GM12878 (cell line): Measurements from ENCODE around the gene CBLIF. TPM values are rescaled to one million over a fixed set of nuclear protein-coding genes. Genes with fewer than 3 reads are reported as not detected.
A peak's percentile ranks its signal among the peaks of the same experiment; 100 is the strongest.

Experiments
- ATAC-seq: fragments of 200-7000 bp; cut with Tn5 transposase; 3 replicates; pipeline ENCODE4 v1.9.1; 2020; ENCODE audit warnings: mild to moderate bottlenecking, moderate library complexity
- BruUV-seq: library from RNA; stranded (reverse); fragments of 400-500 nt; replicated peaks from 2 replicates; lab custom pipeline; 2021; lab: Mats Ljungman, UMichigan
- CTCF ChIA-PET: fragments of 300-600 bp; sonication (Branson Sonifier 250); formaldehyde crosslinking; extraction: SDS; loops from one replicate; lab custom pipeline; 2021; ENCODE audit warnings: inconsistent platforms; lab: Yijun Ruan, JAX
- POLR2A ChIA-PET: fragments of 350-600 bp; formaldehyde crosslinking; extraction: SDS; loops from one replicate; lab custom pipeline; 2021; ENCODE audit warnings: inconsistent platforms; lab: Charles Lee
- RAD21 ChIA-PET: fragments of 300-600 bp; sonication (Branson Sonifier 250); formaldehyde crosslinking; loops from one replicate; lab custom pipeline; 2023; ENCODE audit warnings: antibody characterized with exemption; ENCODE audit not compliant: unreplicated experiment; lab: Charles Lee
- SMC1A ChIA-PET: fragments of 300-600 bp; sonication (Branson Sonifier 250); formaldehyde crosslinking; loops from one replicate; lab custom pipeline; 2023; ENCODE audit not compliant: unreplicated experiment, uncharacterized antibody; lab: Charles Lee
- DNase-seq: peaks from one replicate; pipeline ENCODE4 v3.0.0-alpha.2; 2011; ENCODE audit warnings: low read depth, low spot score
- FAIRE-seq: peaks from 3 replicates; lab custom pipeline; 2011; peaks lifted over from hg19 to GRCh38; lab: Jason Lieb, UNC
- H2AFZ ChIP-seq: 2 replicates; pipeline ENCODE4 v1.6.0; 2011; ENCODE audit warnings: low read depth, low read length, control low read depth; ENCODE audit not compliant: control insufficient read depth
- H3K27ac ChIP-seq: 2 replicates; pipeline ENCODE4 v1.5.1; 2011; ENCODE audit warnings: control low read depth; ENCODE audit not compliant: control insufficient read depth, insufficient read depth
- H3K27me3 ChIP-seq, 2 experiments: replicated peaks in 1 of 2; 2 replicates each; pipeline versions ENCODE4 v1.6.0 to v1.6.1; 2011; ENCODE audit warnings: low read length in 1 of 2; ENCODE audit not compliant: control insufficient read depth in 2 of 2, insufficient read depth in 2 of 2
- H3K36me3 ChIP-seq, 2 experiments: 2 replicates each; pipeline ENCODE4 v1.5.1; 2011; ENCODE audit warnings: low read length in 1 of 2; ENCODE audit not compliant: control insufficient read depth in 2 of 2, insufficient read depth in 2 of 2
- H3K4me1 ChIP-seq: 2 replicates; pipeline ENCODE4 v1.6.1; 2011; ENCODE audit warnings: mild to moderate bottlenecking, low read length, moderate library complexity, mixed read lengths; ENCODE audit not compliant: control insufficient read depth, insufficient read depth
- H3K4me2 ChIP-seq: 2 replicates; pipeline ENCODE4 v1.6.0; 2011; ENCODE audit warnings: control low read depth; ENCODE audit not compliant: control insufficient read depth, insufficient read depth
- H3K4me3 ChIP-seq: fragments of 200-600 bp; sonication (generic); 2 replicates; pipeline ENCODE4 v1.5.1; 2016
- H3K79me2 ChIP-seq: 2 replicates; pipeline ENCODE4 v1.6.0; 2011; ENCODE audit warnings: low read length; ENCODE audit not compliant: control insufficient read depth, insufficient read depth
- H3K9ac ChIP-seq: 2 replicates; pipeline ENCODE4 v1.8.0; 2011; ENCODE audit warnings: low read length, control low read depth, mixed read lengths; ENCODE audit not compliant: control insufficient read depth, insufficient read depth
- H3K9me3 ChIP-seq: replicated peaks from 3 replicates; pipeline ENCODE4 v1.5.1; 2011; ENCODE audit warnings: mild to moderate bottlenecking, low read length; ENCODE audit not compliant: control insufficient read depth, insufficient read depth
- H4K20me1 ChIP-seq: 2 replicates; pipeline ENCODE4 v1.6.0; 2011; ENCODE audit not compliant: control insufficient read depth, insufficient read depth
- BHLHE40 ChIP-seq, 2 experiments: fragments of 450-650 bp in 1 of 2; IDR thresholded peaks; 2 replicates each; pipeline ENCODE4 v1.6.1; 2011 to 2017; ENCODE audit warnings: low read depth in 2 of 2, borderline replicate concordance in 1 of 2, improper control_type of control experiment in 1 of 2, low read length in 1 of 2, mild to moderate bottlenecking in 1 of 2
- MEF2B ChIP-seq: fragments of 450-650 bp; IDR thresholded peaks from 2 replicates; pipeline ENCODE4 v1.6.1; 2018; ENCODE audit warnings: mild to moderate bottlenecking, moderate library complexity; ENCODE audit not compliant: partially characterized antibody, poor library complexity, severe bottlenecking
- PBX3 ChIP-seq: IDR thresholded peaks from 2 replicates; pipeline ENCODE4 v1.6.1; 2011; ENCODE audit warnings: mild to moderate bottlenecking, low read depth, low read length, moderate library complexity; ENCODE audit not compliant: insufficient replicate concordance
- TAF1 ChIP-seq: IDR thresholded peaks from 2 replicates; pipeline ENCODE4 v1.6.1; 2011; ENCODE audit warnings: mild to moderate bottlenecking, low read depth, low read length, borderline replicate concordance
- TBL1XR1 ChIP-seq: IDR thresholded peaks from 2 replicates; pipeline ENCODE4 v1.6.1; 2012; ENCODE audit warnings: low read depth, low read length, improper control_type of control experiment
- ZBED1 ChIP-seq: IDR thresholded peaks from 2 replicates; pipeline ENCODE4 v1.6.1; 2016; ENCODE audit warnings: borderline replicate concordance
- ZBTB33 ChIP-seq: fragments of 450-650 bp; IDR thresholded peaks from 2 replicates; pipeline ENCODE4 v1.6.1; 2017; ENCODE audit warnings: mild to moderate bottlenecking
- WGBS: methylation state at CpG from one replicate; pipeline ENCODE4 v1.1.6; 2016; ENCODE audit warnings: low lambda C conversion rate; ENCODE audit not compliant: insufficient replicate concordance, insufficient coverage; ENCODE audit errors: missing lambda C conversion rate; 5-methylcytosine and 5-hydroxymethylcytosine counted together
- in situ Hi-C: fragments of 300-500 bp; cut with MboI; formaldehyde crosslinking; loops from 9 replicates; pipeline ENCODE4 v1.14.3; 2018; ENCODE audit warnings: mixed read lengths
- intact Hi-C: fragments of 100-400 bp; cut with micrococcal nuclease; formaldehyde crosslinking; loops from one replicate; pipeline ENCODE4 v1.14.2; 2022; ENCODE audit not compliant: unreplicated experiment
- polyA plus RNA-seq, 11 experiments: library from polyadenylated mRNA; depleted of rRNA in 4 of 11; unstranded in 6 of 11; stranded (reverse) in 5 of 11; fragments of >200 nt; fragmentation: Nextera tagmentation in 4 of 11; fragmentation: Illumina TruSeq in 1 of 11; extraction: Ambion mirVana in 4 of 11; extraction: Trizol in 1 of 11; gene quantifications; 1 replicate in 1 of 11; 2 replicates in 10 of 11; pipeline versions ENCODE4 v1.2.1 to v1.2.3, GENCODE V29; 2011 to 2016; ENCODE audit warnings: inconsistent platforms in 2 of 11, missing spikeins in 2 of 11, low read depth in 1 of 11
- total RNA-seq, 4 experiments: library from RNA; depleted of rRNA in 3 of 4; stranded (reverse); fragments of >200 nt in 3 of 4; fragmentation: Illumina TruSeq in 1 of 4; extraction: Trizol in 1 of 4; gene quantifications; 2 replicates each; pipeline versions ENCODE4 v1.2.1 to v1.2.3, GENCODE V29; 2013 to 2021
- TF ChIP-seq, protein P1 (sequence below): IDR thresholded peaks from 2 replicates; pipeline ENCODE4 v1.6.1; 2012; ENCODE audit warnings: mild to moderate bottlenecking, low read depth, low read length
- TF ChIP-seq, protein P2 (sequence below), 3 experiments: IDR thresholded peaks in 2 of 3; conservative IDR thresholded peaks in 1 of 3; 2 replicates each; pipeline ENCODE4 v1.5.1; 2011; ENCODE audit warnings: low read depth in 3 of 3, low read length in 3 of 3, mild to moderate bottlenecking in 3 of 3, control low read depth in 2 of 3, moderate library complexity in 2 of 3, inconsistent platforms in 1 of 3, mixed read lengths in 1 of 3; ENCODE audit not compliant: control insufficient read depth in 2 of 3, insufficient read depth in 1 of 3; ENCODE audit errors: extremely low read depth in 1 of 3

CBLIF gene
- total and polyA plus RNA-seq, 10 of the 15 experiments (the other 5 are each of a cell fraction or from before 2014, with no cell fraction given): not detected

GRCh38 chr11:59841514-59841913 is 3.8 kb downstream of the CBLIF start:
- H3K9me3 ChIP-seq: no peaks in the 10 kb centered on the region
- no peaks in the 10 kb centered on the region for H4K20me1 ChIP-seq
- BruUV-seq: no TSS peak
- H3K36me3 ChIP-seq: no peaks in the 10 kb centered on the region
- H3K4me3 ChIP-seq: no peak overlapping the region
- no peak overlapping the region for H3K27ac ChIP-seq
- DNase-seq (no peak), ATAC-seq (peak; percentile 49; the same call in 2 of the 3 replicates)
- RAD21 ChIA-PET: no interaction called here
- TF ChIP-seq TAF1: no peak
- TF ChIP-seq BHLHE40 (IDR thresholded peaks at IDR 0.05; ENCODE audit: borderline replicate concordance in 1 of 2, low read depth in 2 of 2, low read length in 1 of 2): no peak
- no peak for TF ChIP-seq PBX3
- TF ChIP-seq, protein P1, sequence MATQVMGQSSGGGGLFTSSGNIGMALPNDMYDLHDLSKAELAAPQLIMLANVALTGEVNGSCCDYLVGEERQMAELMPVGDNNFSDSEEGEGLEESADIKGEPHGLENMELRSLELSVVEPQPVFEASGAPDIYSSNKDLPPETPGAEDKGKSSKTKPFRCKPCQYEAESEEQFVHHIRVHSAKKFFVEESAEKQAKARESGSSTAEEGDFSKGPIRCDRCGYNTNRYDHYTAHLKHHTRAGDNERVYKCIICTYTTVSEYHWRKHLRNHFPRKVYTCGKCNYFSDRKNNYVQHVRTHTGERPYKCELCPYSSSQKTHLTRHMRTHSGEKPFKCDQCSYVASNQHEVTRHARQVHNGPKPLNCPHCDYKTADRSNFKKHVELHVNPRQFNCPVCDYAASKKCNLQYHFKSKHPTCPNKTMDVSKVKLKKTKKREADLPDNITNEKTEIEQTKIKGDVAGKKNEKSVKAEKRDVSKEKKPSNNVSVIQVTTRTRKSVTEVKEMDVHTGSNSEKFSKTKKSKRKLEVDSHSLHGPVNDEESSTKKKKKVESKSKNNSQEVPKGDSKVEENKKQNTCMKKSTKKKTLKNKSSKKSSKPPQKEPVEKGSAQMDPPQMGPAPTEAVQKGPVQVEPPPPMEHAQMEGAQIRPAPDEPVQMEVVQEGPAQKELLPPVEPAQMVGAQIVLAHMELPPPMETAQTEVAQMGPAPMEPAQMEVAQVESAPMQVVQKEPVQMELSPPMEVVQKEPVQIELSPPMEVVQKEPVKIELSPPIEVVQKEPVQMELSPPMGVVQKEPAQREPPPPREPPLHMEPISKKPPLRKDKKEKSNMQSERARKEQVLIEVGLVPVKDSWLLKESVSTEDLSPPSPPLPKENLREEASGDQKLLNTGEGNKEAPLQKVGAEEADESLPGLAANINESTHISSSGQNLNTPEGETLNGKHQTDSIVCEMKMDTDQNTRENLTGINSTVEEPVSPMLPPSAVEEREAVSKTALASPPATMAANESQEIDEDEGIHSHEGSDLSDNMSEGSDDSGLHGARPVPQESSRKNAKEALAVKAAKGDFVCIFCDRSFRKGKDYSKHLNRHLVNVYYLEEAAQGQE: no peak
- no peak for TF ChIP-seq TBL1XR1
- TF ChIP-seq, protein P2, sequence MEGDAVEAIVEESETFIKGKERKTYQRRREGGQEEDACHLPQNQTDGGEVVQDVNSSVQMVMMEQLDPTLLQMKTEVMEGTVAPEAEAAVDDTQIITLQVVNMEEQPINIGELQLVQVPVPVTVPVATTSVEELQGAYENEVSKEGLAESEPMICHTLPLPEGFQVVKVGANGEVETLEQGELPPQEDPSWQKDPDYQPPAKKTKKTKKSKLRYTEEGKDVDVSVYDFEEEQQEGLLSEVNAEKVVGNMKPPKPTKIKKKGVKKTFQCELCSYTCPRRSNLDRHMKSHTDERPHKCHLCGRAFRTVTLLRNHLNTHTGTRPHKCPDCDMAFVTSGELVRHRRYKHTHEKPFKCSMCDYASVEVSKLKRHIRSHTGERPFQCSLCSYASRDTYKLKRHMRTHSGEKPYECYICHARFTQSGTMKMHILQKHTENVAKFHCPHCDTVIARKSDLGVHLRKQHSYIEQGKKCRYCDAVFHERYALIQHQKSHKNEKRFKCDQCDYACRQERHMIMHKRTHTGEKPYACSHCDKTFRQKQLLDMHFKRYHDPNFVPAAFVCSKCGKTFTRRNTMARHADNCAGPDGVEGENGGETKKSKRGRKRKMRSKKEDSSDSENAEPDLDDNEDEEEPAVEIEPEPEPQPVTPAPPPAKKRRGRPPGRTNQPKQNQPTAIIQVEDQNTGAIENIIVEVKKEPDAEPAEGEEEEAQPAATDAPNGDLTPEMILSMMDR (IDR thresholded peaks at IDR 0.05 in 2 of 3, conservative IDR thresholded peaks at IDR 0.05 in 1 of 3; ENCODE audit: control insufficient read depth in 2 of 3, extremely low read depth in 1 of 3, insufficient read depth in 1 of 3, low read depth in 3 of 3, low read length in 3 of 3): no peak
- TF ChIP-seq ZBTB33: no peak
- TF ChIP-seq ZBED1: no peak
- no peak for TF ChIP-seq MEF2B
- TF ChIP-seq, all 136 proteins: peak for 0
- CTCF ChIA-PET: no interaction called here
- POLR2A ChIA-PET: no interaction called here
- H3K4me2 ChIP-seq: no peak overlapping the region
- SMC1A ChIA-PET: no interaction called here
- H3K79me2 ChIP-seq: no peaks in the 10 kb centered on the region
- H3K4me1 ChIP-seq: no peaks in the 10 kb centered on the region
- FAIRE-seq: no peak
- H3K27me3 ChIP-seq: no peaks in the 10 kb centered on the region; a peak in 1 of 4 replicates
- no peak overlapping the region for H2AFZ ChIP-seq
- WGBS: 19% methylated on average over 2 of the region's 2 CpGs
- intact Hi-C loops: no loop called here
- H3K9ac ChIP-seq: no peak overlapping the region
- in situ Hi-C loops: no loop called here
